A549 (cell line): ENCODE data around the gene SNTB2.

ENCODE experiments used
- CEBPB ChIP-seq, 2 experiments: fragments of >200 bp in 1 of 2; sonication (Bioruptor Twin) in 1 of 2; formaldehyde crosslinking in 1 of 2; IDR thresholded peaks; 2 replicates each; pipeline ENCODE4 v1.6.1; 2012 to 2016
- CTCF ChIP-seq: fragments of >200 bp; sonication (Bioruptor Twin); formaldehyde crosslinking; IDR thresholded peaks from 3 replicates; pipeline ENCODE4 v1.5.1; 2016
- E2F6 ChIP-seq: IDR thresholded peaks from 2 replicates; pipeline ENCODE4 v1.6.1; 2012; ENCODE audit warnings: low read depth, borderline replicate concordance
- EP300 ChIP-seq, 2 experiments: fragments of >200 bp; sonication (Bioruptor Twin); formaldehyde crosslinking; IDR thresholded peaks; 2 replicates in 1 of 2; 3 replicates in 1 of 2; pipeline ENCODE4 v1.6.1; 2016 to 2017
- HES2 ChIP-seq: fragments of >200 bp; sonication (Bioruptor Twin); formaldehyde crosslinking; IDR thresholded peaks from 2 replicates; pipeline ENCODE4 v1.6.1; 2016
- JUN ChIP-seq, 2 experiments: fragments of >200 bp; sonication (Bioruptor Twin); formaldehyde crosslinking; IDR thresholded peaks; 2 replicates in 1 of 2; 3 replicates in 1 of 2; pipeline ENCODE4 v1.6.1; 2016 to 2017
- MAFK ChIP-seq: fragments of 450-650 bp; IDR thresholded peaks from 2 replicates; pipeline ENCODE4 v1.6.1; 2014; ENCODE audit not compliant: partially characterized antibody
- MAX ChIP-seq: IDR thresholded peaks from 2 replicates; pipeline ENCODE4 v1.6.1; 2012
- POLR2A ChIP-seq: IDR thresholded peaks from 2 replicates; pipeline ENCODE4 v1.6.1; 2012; ENCODE audit warnings: mild to moderate bottlenecking, low read length
- REST ChIP-seq: fragments of 200-600 bp; sonication (generic); IDR thresholded peaks from 2 replicates; pipeline ENCODE4 v1.6.1; 2016; ENCODE audit warnings: antibody characterized with exemption, mild to moderate bottlenecking, moderate library complexity
- ZNF302 ChIP-seq: fragments of 250-450 bp; sonication (Bioruptor Pico); IDR thresholded peaks from 2 replicates; pipeline ENCODE4 v1.9.0; 2021; ENCODE audit warnings: inconsistent platforms, mild to moderate bottlenecking, moderate library complexity

- TF ChIP-seq CTCF (no peak), MAFK (no peak), EP300 (IDR thresholded peaks at IDR 0.05) (no peak), JUN (IDR thresholded peaks at IDR 0.05) (no peak), MAX (no peak), E2F6 (no peak), POLR2A (no peak), ZNF302 (no peak), REST (no peak), CEBPB (IDR thresholded peaks at IDR 0.05) (no peak), HES2 (no peak)
These were observed 126.5 kb downstream of the SNTB2 start for GRCh38 chr16:69313469-69313868.
